Activated CD8-positive, alpha-beta T cell treated with anti-CD3 and anti-CD28 coated beads, Interleukin-2, amount 10 ng/mL, durations not matched to agents 7 days and 5 days (primary cell): ENCODE measurements around the gene BRD8. TPM values are rescaled to one million over a fixed set of nuclear protein-coding genes. Genes with fewer than 3 reads are reported as not detected.

Experiments
- ATAC-seq: fragments of 150-1000 bp; cut with Tn5 transposase; one replicate; pipeline ENCODE4 v1.10.0; 2021; ENCODE audit warnings: moderate library complexity
- CTCF ChIA-PET: fragments of 350-600 bp; sonication (Branson Sonifier 250); formaldehyde crosslinking; loops from one replicate; lab custom pipeline; 2021; ENCODE audit warnings: antibody characterized with exemption; lab: Charles Lee
- POLR2A ChIA-PET: fragments of 350-600 bp; sonication (Branson Sonifier 250); formaldehyde crosslinking; loops from one replicate; lab custom pipeline; 2021; ENCODE audit warnings: antibody characterized with exemption; lab: Charles Lee
- DNase-seq: peaks from one replicate; pipeline ENCODE4 v3.0.0-alpha.2; 2020
- H3K27ac Mint-ChIP-seq: one replicate; pipeline ENCODE4 v1.8.0; 2021; ENCODE audit warnings: mild to moderate bottlenecking, mixed read lengths
- H3K27me3 Mint-ChIP-seq: one replicate; pipeline ENCODE4 v1.8.0; 2021; ENCODE audit warnings: low read depth, mixed read lengths
- H3K36me3 Mint-ChIP-seq: one replicate; pipeline ENCODE4 v1.8.0; 2021; ENCODE audit warnings: low read depth, mixed read lengths
- H3K4me1 Mint-ChIP-seq: one replicate; pipeline ENCODE4 v1.8.0; 2021; ENCODE audit warnings: low read depth, mixed read lengths
- H3K4me3 Mint-ChIP-seq: one replicate; pipeline ENCODE4 v1.8.0; 2021; ENCODE audit warnings: mild to moderate bottlenecking, mixed read lengths
- H3K9me3 Mint-ChIP-seq: one replicate; pipeline ENCODE4 v1.8.0; 2022; ENCODE audit warnings: mixed read lengths; ENCODE audit not compliant: insufficient read depth
- total RNA-seq, 2 experiments: library from RNA; stranded (reverse); gene quantifications; one replicate each; pipeline ENCODE4 v1.2.3, GENCODE V29; 2021

The BRD8 gene
- total RNA-seq, 2 experiments from 2014 or later, result 72.3 to 76.3 TPM

DNA sequence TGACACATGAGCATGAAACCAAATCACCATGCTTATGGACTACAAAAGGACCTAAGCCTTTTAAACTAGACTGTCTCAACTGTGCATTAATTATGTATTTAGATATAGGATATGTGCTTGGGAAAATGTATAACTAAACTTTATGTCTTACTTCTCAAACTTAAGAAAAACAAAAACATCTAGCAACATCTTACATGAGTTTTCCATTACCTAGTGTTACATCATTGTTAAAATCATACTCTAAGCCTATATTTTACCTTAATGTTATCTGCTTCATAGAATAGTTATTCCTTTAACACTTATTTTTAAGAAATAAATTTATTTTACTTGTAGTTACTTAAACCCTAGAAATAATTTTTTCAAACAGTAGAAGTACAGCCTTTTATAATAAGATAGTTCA lies 63.2 kb downstream of the BRD8 start:
- CTCF ChIA-PET, result no interaction called here
- Mint-ChIP-seq H3K27me3 (peaks cover 20% of the 10 kb centered on the region), H3K36me3 (no peaks in the 10 kb centered on the region), H3K4me3 (no peak overlapping the region), H3K27ac (no peak overlapping the region), H3K9me3 (no peaks in the 10 kb centered on the region), H3K4me1 (no peaks in the 10 kb centered on the region)
- DNase-seq, result no peak
- POLR2A ChIA-PET, result no interaction called here
- no peak for ATAC-seq

DNA sequence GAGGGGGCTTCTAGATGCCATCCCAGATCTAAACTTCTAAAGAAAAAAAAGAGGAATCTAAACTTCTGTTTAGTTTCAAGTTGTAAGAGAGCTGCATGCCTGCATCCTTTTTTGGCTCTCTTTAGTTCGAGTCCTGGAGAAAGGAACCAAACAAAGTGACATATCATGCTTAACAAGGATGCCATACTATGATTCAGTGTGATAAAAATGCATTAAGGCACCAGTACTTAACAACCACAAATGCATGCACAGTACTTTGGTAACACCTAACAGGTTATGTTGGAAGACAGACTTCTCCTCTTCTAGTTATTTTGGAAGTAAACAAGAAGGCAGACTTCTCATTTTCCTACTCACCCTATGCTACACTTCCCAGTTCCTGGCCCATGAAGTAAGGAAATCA lies 66.5 kb downstream of the BRD8 start:
- POLR2A ChIA-PET, result no interaction called here
- Mint-ChIP-seq H3K36me3 (no peaks in the 10 kb centered on the region), H3K27me3 (peaks cover 23% of the 10 kb centered on the region), H3K9me3 (no peaks in the 10 kb centered on the region), H3K27ac (no peak overlapping the region), H3K4me1 (no peaks in the 10 kb centered on the region), H3K4me3 (no peak overlapping the region)
- ATAC-seq (no peak), DNase-seq (no peak)
- CTCF ChIA-PET, result no interaction called here

DNA sequence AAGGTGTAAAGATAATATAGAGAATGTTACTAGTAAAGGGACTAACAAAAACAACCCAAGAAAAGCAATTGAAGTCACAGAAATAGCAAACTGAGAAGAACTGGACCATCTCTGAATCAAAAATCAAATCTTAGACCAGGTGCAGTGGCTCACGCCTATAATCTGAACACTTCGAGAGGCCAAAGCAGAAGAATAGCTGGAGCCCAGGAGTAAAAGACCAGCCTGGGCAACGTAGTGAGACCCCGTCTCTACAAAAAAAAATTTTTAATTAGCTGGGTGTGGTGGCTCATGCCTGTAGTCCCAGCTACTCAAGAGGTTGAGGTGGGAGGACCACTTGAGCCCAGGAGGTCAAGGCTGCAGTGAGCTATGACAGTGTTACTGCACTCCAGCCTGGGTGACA lies 67.2 kb downstream of the BRD8 start:
- Mint-ChIP-seq H3K4me1 (no peaks in the 10 kb centered on the region), H3K27ac (no peak overlapping the region), H3K27me3 (peaks cover 20% of the 10 kb centered on the region), H3K4me3 (no peak overlapping the region), H3K36me3 (no peaks in the 10 kb centered on the region), H3K9me3 (no peaks in the 10 kb centered on the region)
- ATAC-seq, result no peak
- ChIA-PET POLR2A (no interaction called here), CTCF (interaction anchor here (1.7 kb wide), 1 partner anchor 21 kb away, joined by 3 read pairs; no protein-coding TSS in a partner anchor)
- DNase-seq, result no peak

DNA sequence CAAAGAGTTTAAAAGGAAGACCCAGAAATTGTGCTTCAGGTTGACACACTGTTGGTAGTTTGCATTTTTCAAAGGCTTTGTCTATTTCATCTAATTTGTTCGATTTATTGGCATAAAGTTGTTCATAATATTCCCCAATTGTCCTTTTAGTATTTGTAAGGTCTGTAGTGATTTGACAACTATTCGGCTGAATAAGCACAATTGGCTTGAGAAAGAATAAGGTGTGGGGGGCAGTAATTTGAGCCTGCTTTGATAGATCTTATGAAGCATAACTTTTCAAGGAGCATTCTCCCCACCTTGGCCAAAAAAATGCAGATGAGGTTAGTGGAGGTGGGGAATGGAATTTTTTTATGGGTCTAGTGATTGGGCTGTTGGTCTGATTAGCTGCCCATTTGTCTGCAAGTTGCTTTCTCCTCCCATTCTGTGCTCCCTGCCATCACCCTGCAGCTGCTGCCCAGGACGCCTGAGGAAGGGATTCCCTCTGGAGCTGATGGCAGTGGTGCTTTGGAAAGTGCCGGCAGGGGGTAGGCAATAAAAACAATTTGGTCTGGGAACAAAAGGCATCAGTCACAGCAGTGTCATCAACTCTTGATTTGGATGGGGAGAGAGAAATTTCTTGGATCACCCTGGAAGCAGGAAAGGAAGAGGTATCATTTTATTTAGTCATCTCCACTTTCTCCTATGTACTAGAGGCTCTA lies 68.0 kb downstream of the BRD8 start:
- Mint-ChIP-seq H3K36me3 (no peaks in the 10 kb centered on the region), H3K4me3 (no peak overlapping the region), H3K27ac (no peak overlapping the region), H3K27me3 (peaks cover 20% of the 10 kb centered on the region), H3K9me3 (no peaks in the 10 kb centered on the region), H3K4me1 (no peaks in the 10 kb centered on the region)
- DNase-seq (no peak), ATAC-seq (no peak)
- ChIA-PET CTCF (interaction anchor here (1.7 to 1.9 kb wide), 2 partner anchors 21 to 75 kb away, joined by 3 to 7 read pairs; no protein-coding TSS in a partner anchor), POLR2A (no interaction called here)

DNA sequence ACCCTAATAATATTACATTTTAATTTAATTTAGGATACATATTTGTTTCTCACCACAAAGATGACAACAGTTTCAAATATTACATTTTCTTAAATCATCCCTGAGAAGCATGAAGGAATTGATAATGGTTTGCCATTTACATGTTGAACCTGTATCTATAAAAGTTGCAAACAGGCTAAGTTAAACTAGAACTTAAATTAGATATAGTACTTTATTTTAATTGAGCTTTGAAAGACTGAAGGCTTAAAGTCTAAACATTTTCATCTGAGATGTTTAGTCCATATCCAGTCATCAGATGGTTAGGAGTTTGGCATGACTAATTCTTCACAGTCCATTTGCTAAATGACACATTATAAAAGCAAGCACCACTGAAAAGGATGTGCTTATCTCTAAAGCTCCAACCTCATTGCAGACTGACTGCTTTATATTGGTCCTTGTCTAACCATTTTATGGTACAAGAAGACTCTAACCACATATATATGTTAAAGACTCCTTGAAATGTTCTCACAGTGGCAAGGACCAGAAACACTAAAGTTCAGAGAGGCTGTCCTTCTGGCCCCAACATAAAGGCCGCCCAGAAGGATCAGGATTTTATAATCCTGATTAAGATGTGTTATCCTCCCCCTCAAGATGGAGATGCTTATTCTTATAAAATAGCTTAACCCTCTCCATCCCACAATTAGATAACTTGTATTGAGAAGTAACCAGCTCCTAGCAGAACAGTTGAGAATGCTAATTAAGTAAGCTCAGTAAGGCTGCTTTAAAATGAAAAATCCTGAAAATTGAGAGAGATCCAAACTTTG lies 68.8 kb downstream of the BRD8 start:
- ATAC-seq (no peak), DNase-seq (no peak)
- ChIA-PET POLR2A (no interaction called here), CTCF (interaction anchor here (1.3 to 1.9 kb wide), 3 partner anchors 22 to 74 kb away, joined by 3 to 7 read pairs (median 4); no protein-coding TSS in a partner anchor)
- H3K9me3 Mint-ChIP-seq, result no peaks in the 10 kb centered on the region
- H3K4me3 Mint-ChIP-seq, result no peak overlapping the region
- peaks cover 20% of the 10 kb centered on the region for H3K27me3 Mint-ChIP-seq
- H3K4me1 Mint-ChIP-seq, result no peaks in the 10 kb centered on the region
- no peaks in the 10 kb centered on the region for H3K36me3 Mint-ChIP-seq
- no peak overlapping the region for H3K27ac Mint-ChIP-seq

DNA sequence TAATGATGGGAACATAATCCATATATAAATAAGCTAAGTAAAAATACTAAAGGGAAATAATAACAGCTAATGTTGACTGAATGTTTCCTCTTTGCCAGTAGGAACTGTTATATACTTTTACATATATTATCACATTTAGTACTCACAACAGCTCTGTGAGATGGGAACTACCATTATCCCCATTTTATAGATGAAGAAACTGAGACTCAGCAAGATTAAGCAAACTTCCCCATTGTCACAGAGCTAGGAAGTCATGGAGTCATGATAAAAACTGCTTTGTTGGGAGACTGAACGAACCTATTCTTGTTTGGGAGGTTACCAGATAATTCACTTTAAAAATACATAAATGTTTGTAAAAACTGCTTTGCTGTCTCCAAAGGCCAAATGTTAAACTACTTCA lies 71.2 kb downstream of the BRD8 start:
- CTCF ChIA-PET, result interaction anchor here (1.4 kb wide), 1 partner anchor 26 kb away, joined by 3 read pairs; no protein-coding TSS in a partner anchor
- POLR2A ChIA-PET, result no interaction called here
- Mint-ChIP-seq H3K4me1 (no peaks in the 10 kb centered on the region), H3K27ac (no peak overlapping the region), H3K36me3 (no peaks in the 10 kb centered on the region), H3K27me3 (peaks cover 20% of the 10 kb centered on the region), H3K9me3 (no peaks in the 10 kb centered on the region), H3K4me3 (no peak overlapping the region)
- ATAC-seq (no peak), DNase-seq (no peak)

DNA sequence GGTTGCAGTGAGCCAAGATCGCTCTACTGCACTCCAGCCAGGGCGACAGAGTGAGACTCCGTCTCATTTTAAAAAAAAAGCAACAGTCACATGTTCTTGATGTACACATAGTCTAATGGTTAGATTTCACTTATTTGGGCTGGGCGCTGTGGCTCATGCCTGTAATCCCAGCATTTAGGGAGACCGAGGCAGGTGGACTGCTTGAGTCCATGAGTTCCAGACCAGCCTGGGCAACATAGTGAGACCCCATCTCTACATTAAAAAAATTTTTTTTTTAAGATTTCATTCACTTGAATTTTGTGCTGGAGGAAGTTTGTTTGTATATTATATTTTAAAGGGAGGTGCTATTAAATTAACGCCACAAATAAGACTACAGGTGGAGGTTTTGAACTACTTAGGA lies 72.7 kb downstream of the BRD8 start:
- Mint-ChIP-seq H3K4me3 (no peak overlapping the region), H3K9me3 (no peaks in the 10 kb centered on the region), H3K4me1 (no peaks in the 10 kb centered on the region), H3K27ac (no peak overlapping the region), H3K36me3 (no peaks in the 10 kb centered on the region), H3K27me3 (peaks cover 12% of the 10 kb centered on the region)
- ATAC-seq (no peak), DNase-seq (no peak)
- CTCF ChIA-PET, result no interaction called here
- POLR2A ChIA-PET, result no interaction called here

DNA sequence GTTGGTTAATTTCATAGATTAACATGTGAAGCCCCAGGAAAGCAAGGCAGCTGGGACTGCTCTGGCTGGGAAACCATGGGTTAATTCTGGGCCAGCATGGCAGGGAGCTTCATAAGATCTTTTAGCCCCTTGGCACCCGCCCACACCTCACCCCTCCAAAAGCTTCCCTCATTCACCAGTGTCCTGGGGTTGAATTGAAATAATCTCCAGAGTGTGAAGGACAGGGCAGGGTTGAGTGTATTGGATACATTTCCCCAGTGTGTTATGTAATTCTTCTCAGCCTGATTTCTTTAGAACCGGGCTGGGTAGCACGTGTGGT lies 75.2 kb downstream of the BRD8 start:
- H3K27me3 Mint-ChIP-seq, result peaks cover 8% of the 10 kb centered on the region
- POLR2A ChIA-PET, result interaction anchor here (0.7 kb wide), 1 partner anchor 16 kb away, joined by 3 read pairs; no protein-coding TSS in a partner anchor
- ATAC-seq (no peak), DNase-seq (no peak)
- H3K36me3 Mint-ChIP-seq, result no peaks in the 10 kb centered on the region
- no peak overlapping the region for H3K4me3 Mint-ChIP-seq
- H3K9me3 Mint-ChIP-seq, result no peaks in the 10 kb centered on the region
- CTCF ChIA-PET, result interaction anchor here (0.7 to 0.9 kb wide), 3 partner anchors 21 to 30 kb away, joined by 3 to 5 read pairs (median 3); no protein-coding TSS in a partner anchor
- H3K27ac Mint-ChIP-seq, result no peak overlapping the region
- H3K4me1 Mint-ChIP-seq, result no peaks in the 10 kb centered on the region

DNA sequence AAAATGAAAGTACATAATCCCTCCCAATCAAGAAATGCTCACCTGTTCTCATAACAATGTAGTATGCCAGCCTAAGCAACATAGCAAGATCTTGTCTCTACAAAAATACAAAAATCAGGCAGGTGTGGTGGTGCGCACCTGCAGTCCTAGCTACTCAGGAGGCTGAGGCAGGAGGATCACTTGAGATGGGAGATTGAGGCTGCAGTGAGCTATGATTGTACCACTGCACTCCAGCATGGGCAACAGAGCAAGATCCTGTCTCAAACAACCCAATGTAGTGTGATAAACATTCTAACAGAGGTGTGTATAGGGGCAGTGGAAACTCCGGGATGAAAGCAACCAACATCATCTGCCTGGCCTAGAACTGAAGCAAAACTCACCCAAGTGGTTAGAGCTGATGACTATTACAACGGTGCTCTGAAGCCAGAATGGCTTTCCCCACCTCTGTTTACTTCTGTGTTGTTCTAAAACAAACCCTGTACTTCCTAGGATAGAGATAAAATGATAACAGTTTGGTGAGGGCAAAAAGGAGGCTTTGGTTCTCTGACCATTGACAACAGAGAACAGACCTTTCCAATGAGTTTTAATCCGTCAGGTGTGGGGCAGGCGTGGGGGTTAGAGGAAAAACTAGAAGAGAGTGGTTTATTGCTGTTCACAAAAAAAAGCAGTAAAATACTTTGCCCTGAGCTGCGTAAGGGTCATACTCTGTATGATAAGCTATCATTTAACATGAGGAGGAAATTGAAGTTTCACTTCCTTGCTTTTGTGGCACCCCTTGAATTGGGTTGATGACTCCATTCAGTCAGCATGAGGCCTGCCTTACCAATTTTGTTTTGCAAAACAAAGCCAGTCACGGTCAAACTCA lies 75.7 kb downstream of the BRD8 start:
- Mint-ChIP-seq H3K9me3 (no peaks in the 10 kb centered on the region), H3K4me1 (no peaks in the 10 kb centered on the region), H3K27ac (no peak overlapping the region), H3K4me3 (no peak overlapping the region), H3K36me3 (no peaks in the 10 kb centered on the region), H3K27me3 (peaks cover 8% of the 10 kb centered on the region)
- CTCF ChIA-PET, result interaction anchor here (0.7 to 0.9 kb wide), 3 partner anchors 21 to 31 kb away, joined by 3 to 5 read pairs (median 3); no protein-coding TSS in a partner anchor
- ATAC-seq (no peak), DNase-seq (no peak)
- POLR2A ChIA-PET, result interaction anchor here (0.6 to 0.7 kb wide), 2 partner anchors 17 to 365 kb away, joined by 3 read pairs; no protein-coding TSS in a partner anchor

DNA sequence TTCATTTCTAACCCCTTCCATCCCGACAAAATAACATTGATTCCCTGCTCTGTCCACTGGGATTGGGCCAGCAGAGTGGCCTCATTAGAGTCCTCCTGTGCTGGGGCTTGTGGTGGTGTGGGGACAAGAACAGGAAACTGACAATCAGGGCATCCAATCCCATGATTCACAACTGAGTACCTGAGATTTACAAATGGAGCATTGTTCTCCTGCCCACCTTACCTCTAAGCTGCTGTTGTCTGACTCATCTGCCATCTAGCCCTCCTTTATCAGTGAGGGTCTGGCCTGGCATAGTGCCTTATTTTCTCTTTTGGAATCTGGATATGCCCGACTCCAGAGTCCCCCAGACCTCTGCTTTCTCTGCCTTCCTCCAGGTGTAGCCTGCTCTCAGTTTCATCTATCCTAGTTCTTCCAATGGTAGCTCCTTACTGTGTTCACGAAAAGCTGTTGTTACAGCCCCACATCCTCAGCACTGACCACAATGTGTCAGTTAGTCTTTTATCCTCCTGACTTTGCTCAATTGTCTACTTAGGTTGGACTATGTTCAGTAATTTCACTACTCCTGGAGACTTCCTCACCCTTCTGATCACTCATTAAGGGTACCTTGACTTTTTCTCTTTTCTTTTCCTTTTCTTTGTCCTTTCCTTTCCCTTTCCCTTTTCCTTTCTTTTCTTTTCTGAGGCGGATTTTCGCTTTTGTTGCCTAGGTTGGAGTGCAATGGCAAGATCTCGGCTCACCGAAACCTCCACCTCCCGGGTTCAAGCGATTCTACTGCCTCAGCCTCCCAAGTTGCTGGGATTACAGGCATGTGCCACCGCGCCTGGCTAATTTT lies 81.2 kb downstream of the BRD8 start:
- ATAC-seq, result no peak
- no peak for DNase-seq
- H3K36me3 Mint-ChIP-seq, result no peaks in the 10 kb centered on the region
- ChIA-PET CTCF (interaction anchor here (1.4 kb wide), 1 partner anchor 36 kb away, joined by 5 read pairs; no protein-coding TSS in a partner anchor), POLR2A (no interaction called here)
- H3K9me3 Mint-ChIP-seq, result no peaks in the 10 kb centered on the region
- no peak overlapping the region for H3K27ac Mint-ChIP-seq
- no peak overlapping the region for H3K4me3 Mint-ChIP-seq
- peaks cover 26% of the 10 kb centered on the region for H3K4me1 Mint-ChIP-seq
- H3K27me3 Mint-ChIP-seq, result peaks cover 8% of the 10 kb centered on the region

DNA sequence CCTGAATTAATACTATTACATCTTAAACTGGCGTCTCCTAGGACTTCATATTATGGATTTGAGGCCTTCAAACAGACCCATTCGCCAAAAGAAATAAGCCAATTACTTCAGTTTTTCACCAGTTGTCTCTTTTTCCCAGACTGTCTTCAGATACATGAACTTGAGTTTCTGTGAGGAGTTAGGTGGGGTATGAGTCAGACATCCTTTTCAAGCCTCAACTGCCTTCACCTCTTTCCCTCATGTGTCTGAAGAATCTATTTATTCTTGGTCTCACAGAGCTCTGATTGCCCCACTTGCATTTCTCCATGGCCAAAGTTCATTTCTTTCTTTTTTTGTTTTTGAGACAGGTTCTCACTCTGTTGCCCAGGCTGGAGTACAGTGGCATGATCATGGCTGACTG lies 82.1 kb downstream of the BRD8 start:
- Mint-ChIP-seq H3K4me3 (no peak overlapping the region), H3K9me3 (no peaks in the 10 kb centered on the region), H3K36me3 (no peaks in the 10 kb centered on the region), H3K27ac (no peak overlapping the region), H3K4me1 (peaks cover 26% of the 10 kb centered on the region), H3K27me3 (peaks cover 8% of the 10 kb centered on the region)
- ATAC-seq (no peak), DNase-seq (no peak)
- ChIA-PET POLR2A (no interaction called here), CTCF (interaction anchor here (1.4 kb wide), 1 partner anchor 37 kb away, joined by 5 read pairs; no protein-coding TSS in a partner anchor)
